GM19452 (cell line): Measurements from ENCODE around the gene NOL8.

Experiments used
- ATAC-seq: cut with Tn5 transposase; IDR thresholded peaks from one replicate; pipeline ENCODE4 v1.9.1; 2021; ENCODE audit not compliant: unreplicated experiment

The NOL8 gene

DNA sequence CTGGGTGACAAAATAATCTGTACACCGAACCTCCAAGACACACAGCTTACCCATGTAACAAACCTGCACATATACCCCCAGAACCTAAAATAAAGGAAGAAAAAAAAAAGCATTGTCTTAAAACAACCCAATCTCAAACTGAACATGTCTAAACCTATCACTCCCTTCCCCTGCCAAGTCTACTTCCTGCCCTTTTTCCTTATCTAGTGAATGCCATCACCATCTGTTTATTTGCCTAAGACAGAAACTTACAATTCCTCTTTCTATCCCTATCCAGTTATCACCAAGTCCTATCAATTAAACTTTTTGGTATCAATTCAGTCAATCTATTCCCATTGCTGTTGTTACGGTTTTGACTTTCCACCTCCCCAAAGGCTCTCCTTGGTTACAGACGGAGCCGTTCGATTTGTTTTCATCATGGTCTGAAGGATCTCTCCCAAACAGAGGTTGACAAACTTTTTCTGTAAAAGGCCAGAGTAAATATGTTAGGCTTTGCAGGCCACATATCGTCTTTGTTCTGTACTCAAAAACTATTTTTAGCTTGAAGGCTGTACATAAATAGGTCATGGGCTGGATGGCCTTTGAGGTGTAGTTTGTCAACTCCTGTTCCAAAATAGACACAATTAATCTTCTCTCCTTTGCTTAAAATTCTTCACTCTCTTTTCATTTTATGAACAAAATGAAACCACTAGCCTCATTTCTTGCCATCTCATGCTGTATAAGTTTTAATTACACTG lies 12.1 kb downstream of the NOL8 start:
- no peak for ATAC-seq

DNA sequence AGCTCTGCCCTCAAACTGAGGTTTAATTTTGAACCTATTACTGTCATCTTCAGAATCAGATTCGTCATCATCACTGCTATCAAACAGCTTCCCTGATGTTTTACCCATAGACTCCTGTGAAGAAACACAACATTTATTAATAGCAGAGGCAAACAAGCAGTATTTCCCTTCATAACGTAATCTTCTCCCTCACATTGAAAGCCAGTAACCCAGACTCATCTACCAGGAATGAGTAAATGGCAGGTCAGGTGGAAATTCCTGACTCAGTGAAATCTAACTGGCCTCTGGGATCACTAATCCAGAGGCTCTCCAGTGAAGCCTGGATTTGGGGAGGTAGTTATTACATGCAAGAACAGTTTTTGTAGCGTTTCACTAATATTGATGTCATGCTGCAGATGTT lies 14.6 kb downstream of the NOL8 start:
- ATAC-seq, result no peak

DNA sequence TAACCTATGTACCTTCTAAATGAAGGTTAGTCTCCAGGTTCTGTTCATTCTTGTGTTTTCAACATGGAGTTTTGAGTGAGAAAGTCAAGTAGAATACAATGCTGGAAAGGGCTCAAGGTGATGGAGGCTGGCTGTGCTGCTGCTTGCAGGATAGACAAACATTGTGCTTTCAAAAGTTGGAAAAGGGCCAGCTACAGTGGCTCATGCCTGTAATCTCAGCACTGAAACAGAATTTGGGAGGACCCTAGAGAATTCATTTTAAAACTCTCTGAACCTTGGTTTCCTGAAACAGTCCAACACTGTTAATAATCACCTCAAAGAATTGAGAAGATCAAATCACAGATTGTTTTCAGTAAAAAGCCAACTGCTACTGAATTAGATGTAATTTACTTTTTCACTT lies 16.3 kb downstream of the NOL8 start:
- ATAC-seq, result no peak

DNA sequence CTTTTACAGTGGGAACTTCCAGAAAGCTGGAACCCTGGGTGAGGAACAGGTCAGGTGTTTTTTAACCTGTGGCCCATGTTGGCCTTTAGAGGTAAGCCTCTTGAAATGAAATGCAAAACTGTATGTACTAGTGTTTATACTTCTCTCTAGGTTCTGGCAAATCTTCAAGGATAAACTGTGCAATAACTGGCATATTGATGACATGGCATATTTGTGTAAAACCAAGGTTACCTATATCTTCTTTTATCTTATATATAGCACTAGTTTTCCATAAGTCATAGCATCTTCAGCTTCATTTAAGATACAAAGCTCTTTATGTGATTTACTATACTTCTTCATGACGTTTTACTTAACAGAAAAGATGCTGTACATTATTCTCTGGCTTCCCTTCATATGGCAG lies 24.2 kb downstream of the NOL8 start:
- ATAC-seq, result no peak

DNA sequence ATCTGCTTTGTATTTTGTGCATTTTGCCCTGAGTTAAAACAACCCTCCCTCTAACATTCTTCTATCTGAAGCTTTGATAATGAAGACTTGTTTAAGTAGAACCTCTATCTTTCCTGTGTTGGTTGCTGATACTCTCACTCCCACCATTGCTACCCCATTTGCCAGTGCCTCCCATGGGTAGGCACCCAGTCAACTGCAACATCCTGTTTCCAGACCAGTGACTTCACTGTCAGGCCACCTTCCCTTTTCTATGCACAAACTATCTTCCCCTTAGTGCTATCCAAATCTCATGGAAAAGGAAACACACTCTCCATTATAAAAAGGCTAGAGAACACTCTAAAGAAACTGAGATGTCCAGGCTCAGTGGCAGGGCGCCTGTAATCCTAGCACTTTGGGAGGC lies 26.0 kb downstream of the NOL8 start:
- ATAC-seq, result no peak

DNA sequence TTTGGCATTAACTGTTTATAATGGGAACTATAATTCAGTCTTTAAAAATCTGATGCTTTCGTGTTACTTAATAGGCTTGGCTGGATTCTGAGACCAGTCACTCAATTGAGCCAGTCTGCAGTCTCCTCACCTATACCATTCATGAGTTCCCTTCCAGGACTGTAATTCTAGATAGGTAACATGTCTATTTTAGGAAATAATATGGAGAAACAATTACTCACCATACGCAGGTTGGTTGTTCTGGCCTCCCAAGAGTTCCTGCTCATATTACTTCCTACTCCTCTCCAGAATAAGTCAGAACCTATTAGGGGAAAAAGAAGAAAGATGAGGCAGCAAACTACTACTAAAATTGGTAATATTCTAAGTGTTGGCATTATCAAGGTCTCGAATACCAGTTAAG lies 27.1 kb downstream of the NOL8 start:
- ATAC-seq, result no peak

DNA sequence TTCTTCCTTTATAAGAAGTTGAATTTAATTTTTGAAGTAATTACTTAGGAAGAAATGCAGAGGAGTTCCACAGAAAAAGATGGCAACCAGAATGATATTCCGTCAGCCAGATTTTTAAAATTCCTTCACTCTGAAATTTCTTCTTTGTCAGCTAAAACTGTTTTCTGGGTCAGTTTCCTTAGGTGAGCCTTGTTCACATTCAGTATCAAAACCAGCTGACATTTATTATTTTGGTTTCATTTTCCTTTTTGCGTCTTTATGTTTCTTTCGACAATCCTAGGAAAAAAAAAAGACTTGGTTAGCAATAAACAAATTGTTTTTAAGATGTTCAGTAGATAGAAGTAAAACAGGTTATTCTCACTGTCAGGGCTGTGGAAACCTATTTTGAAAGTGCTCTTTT lies 27.5 kb downstream of the NOL8 start:
- no peak for ATAC-seq

DNA sequence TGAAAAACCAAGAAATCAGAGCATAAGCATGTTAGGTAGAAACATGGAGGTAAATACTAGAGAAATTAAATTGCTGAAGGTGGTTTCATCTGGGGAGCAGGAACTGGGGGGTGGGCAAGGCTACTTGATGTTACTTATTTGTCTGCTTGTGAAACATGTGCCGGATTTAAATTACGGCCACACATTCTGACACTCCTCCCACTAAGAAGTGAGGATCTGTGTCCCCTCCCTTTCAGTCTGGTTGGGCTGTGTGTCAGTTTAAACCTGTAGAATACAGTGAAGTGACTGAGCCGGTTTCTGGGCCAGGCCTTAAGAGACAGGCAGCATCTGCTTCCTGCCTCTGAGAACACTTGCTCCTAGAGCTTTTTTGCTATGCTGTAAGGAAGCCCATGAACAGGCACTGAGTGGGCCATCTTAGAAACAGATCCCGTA lies 29.3 kb downstream of the NOL8 start:
- no peak for ATAC-seq

DNA sequence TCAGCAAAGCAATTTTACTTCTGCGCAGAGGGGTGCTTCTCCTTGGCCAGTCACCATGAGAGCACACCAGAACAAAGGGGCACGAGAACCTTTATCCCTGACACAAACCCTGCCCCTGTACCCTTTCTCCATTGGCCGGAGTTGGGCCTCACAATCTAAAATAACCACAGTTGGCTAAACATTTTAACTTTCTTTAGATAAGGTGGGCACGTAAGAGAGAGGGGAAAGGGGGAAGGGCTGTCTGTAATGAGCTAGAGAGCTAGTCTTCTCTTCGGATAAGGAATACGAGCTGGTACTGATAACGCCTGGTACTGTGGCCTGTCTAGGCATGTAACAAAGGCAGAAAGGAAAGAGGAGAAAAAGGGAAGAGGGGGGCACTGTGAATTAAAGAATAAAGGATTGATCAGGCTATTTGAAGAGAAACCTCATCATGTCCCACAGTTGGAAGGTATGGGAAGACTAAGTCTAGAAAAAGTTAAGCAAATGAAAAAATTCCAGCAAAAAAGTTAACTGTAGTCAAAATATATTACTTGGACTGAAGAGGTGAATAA lies 29.8 kb downstream of the NOL8 start:
- ATAC-seq, result no peak

DNA sequence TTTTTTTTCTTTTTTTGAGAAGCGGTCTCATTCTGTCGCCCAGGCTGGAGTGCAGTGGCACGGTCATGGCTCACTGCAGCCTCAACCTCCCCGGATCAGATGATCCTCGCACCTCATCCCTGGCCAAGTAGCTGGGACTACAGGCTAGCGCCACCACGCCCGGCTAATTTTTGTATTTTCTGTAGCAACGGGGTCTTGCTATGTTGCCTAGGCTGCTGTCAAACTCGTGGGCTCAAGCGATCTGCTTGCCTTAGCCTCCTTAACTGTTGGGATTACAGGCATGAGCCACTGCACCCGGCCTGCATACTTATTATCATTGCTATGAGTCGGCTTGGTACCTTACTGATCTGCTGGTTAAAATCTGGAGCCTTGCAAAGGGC lies 30.9 kb downstream of the NOL8 start:
- ATAC-seq, result no peak

DNA sequence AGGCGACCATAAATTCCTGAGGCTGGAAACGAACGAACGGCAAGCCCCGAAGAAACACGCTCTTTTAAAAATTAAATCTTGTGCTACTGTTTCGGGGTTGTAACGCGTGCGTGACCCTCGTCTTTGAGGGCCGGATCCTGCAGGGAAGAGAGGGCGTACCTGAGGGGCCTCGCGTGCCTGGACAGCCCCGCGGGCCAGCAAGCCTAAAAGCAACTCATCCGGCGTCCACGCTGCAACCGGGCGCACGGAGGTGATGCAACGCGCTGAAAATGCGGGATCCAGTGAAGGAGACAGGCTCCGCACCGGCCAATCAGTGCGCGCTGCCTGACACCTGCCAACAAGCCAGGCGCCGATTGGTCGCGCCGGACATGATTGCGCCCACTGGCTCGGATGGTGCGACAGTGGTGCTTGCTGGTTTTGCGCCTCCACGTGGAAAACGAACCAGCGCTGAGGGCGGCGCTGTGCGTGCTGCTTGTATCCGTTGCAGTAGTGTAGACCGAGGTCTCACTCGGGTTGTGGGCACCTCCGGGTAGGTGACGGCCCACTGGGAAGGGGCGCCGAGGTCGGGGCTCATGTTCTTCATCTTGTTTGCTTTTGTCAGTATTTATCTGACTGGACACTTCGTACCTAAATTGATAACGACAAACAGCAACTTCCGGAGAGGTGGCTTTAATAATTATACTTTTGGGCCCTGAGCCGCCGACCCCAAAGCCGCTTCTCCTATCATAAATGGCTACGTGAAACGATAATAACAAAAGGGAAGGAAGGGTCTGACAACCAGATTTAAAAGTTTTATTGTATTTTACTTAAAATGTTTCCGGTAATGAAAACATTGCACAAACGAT lies 31.5 kb downstream of the NOL8 start, which contains the start of gene IARS1:
TSS of gene IARS1 (minus strand) at position 246 of the 845 bp plus-strand sequence. CDS start 4,278 bp downstream, outside the sequence.
- ATAC-seq, result peak; percentile 96

DNA sequence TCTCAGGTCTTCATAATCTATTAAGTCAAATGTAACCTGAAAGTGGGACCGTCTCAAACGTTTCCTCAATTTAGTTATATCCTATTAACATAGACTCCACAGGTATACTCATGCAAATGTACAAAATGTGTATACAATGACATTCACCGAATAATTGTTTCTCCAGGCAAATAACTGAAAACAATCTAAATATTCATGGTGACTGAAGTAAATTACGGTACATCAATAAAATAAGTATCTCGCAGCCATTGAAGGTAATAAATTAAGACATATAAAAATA lies 32.1 kb downstream of the NOL8 start:
- no peak for ATAC-seq

DNA sequence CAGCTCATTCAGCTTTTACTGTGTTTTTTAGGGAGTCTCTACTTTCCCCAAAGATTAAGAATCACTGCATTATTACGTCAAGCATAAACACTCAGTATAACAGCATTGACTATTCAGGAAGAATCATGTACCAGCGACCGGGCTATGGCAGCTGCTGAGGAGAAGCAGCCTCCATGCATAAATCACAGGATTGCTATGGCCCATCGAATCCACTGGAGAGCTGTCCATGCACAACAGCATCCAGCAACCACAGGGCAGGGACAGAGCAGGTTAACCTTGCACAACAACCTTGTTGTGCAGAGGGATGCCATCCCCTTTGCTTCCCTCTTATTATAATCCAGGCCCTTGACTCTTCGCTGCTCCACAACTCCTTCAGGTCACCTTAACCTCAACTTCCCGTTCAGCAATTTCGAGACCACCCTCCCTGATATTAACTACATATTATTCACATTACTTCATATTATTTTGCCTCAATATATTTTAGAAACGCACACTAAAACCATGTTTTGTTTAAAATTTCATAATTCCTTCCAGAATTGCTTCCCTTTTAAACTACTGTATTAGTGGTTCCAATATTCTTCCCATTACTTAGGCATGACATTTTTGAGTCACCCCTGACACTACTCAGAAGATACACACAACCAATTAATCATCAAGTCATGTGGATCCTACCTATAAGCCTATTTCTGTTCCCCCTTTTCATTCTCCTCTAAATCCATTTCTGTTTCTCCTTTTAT lies 32.6 kb downstream of the NOL8 start:
- no peak for ATAC-seq

DNA sequence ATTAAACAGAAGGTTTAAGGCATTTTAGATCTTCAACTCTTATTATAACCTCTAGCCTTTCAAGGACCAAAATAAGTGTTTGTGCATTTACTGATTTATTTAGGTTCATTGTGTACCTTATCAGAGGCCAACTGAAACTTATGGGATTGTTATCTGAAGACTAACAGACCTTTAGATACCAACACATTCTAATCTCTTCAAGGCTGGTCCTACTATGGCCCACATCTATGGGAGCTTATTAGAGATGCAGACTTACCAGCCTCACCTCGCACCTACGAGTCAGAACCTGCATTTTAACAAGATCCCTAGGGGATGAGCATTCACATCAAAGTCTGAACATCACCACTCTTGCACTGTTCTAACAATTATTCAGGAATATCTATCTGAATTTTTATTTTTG lies 33.6 kb downstream of the NOL8 start:
- no peak for ATAC-seq

DNA sequence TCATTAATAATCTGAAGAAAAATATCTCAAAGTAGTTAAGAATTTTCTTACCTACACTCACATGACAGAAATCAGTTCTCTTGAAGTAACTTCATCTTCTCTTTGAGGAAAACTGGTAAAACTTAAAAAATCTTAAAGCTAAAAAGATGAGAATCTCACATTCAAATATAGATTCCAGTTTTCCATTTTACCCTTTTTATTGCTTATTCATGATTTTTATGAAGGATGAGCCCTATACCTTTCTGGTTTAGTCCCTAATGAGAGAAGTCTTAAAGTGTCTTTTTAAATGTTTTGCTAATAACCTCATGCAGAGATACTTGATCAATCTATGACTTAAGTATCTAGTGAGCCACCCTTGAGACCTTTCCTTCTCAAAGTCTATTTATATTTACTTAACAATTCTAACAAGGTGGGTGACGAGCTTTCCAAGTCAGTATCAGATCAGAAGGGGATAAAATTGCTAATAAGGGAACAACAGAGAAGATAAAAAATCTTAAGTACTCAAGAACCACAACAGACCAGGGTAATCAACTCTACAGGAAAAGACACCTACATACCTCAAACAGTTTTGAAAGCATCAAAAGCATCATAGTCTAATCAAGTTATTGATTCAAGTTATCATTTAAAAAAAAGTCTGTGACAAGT lies 34.2 kb downstream of the NOL8 start:
- ATAC-seq, result no peak

DNA sequence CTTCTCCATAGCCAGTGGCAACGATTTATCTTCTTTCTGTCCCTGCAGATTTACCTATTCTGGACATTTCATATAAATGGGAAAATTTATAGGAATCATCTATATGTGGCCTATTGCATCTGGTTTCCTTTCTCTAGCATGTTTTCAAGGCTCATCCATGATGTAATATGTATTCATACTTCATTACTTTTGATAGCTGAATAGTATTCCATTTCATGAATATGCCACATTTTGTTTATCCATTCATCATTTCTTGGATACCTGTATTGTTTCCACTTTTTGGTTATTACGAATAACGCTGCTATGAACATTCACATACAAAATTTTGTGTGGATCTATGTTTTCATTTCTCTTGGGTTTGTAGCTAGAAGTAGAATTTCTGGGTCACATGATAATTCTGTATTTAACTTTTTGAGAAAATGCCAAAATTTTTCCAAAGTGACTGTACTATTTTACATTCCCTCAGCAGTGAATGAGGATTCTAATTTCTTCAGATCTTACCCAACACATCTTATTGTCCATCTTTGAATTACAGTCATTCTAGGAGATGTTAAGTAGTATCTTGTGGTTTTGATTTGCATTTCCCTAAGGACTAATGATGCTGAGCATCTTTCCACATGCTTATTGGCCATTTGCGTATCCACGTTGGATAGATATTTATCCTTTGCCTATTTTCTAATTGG lies 35.3 kb downstream of the NOL8 start:
- no peak for ATAC-seq

DNA sequence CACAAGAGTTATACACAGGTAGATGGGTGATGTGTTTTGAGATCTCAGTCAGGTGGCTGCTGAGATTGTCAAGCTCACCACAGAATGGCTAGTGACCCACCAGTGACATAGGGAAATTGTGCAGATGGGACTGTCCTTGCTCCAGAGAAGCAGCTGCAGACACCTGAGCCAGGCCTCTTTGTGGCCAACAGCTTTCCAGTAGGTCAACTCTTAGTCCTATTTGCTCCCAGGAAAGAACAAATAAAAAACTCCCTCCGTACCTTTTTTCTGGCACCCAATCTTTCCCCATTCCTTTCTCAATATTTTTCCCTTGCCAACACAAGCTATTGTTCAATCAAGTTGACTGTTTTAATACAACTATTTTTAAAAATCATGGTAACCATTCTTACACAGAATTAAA lies 45.8 kb downstream of the NOL8 start:
- ATAC-seq, result no peak

DNA sequence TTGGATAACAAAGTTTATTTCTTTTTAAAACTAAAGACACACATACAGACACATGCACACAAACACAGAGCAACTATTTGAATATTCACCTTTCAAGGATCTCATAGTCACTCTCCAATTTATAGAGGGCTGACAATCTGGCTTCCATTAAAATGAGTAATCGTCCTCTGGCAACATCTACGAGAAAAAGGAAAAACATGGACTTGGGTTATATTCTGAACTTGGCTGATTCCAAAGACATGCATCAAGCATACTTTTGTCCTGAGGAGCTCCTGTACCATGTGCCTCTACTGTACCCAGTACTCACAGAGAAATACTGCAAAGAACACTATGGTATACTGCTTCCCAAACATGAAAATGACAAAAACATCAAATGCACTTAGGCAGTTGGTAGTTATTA lies 47.0 kb downstream of the NOL8 start:
- no peak for ATAC-seq

DNA sequence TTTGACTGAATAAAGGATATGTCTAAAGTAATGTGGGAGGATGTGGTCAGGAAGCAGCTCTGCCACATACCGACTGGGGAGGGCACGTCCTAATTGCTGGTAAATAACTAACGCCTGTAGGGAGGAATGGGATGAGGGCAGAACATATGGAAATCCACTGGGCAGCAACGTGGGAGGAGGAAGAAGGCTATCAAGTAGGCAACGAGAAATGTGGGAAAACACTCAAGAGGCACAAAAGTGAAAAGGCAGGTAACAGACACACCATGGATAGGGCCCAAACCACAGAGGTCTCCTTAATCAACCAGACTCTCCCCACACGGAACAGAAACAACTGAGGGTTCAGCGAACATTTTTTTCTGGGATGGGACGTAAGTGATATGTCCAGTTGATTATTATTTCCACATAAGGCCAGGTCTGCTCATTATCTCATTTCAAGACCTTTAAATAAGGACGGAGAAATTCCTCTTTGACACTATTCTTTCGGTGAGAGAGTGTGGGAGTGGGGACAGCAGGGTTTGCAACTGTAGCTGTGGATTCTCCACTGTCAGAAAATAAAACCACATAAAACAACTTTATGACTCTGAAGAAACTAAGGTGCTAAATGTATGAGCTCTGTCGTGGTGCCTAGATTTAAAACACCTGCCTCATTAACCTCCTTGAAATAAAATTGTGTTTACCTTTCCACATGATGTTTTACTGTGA lies 48.7 kb downstream of the NOL8 start:
- ATAC-seq, result no peak

DNA sequence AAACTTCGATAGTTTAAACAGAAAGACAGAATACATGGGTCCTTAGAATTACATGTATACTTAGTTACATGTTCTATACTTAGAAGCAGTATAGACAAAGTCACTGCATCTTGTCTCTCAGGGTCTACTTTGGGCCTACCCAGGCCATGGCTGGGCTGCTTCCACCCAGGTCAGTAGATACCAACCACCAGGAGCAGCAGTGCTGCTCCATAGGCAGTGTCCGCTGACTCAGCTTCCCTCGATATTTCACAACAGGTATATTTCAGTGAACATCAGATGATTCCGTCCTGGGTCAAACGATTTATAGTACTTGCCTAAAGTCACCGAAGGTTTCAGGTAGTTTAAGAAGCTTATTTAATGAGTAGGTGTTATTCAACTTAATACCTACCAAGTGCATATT lies 49.6 kb downstream of the NOL8 start:
- ATAC-seq, result no peak
